GM23338 (cell line): ENCODE measurements around the gene TBC1D32. TPM values are rescaled to one million over a fixed set of nuclear protein-coding genes. Genes with fewer than 3 reads are reported as not detected.
A peak's percentile ranks its signal among the peaks of the same experiment; 100 is the strongest.

Source experiments
- ATAC-seq: fragments of 200-7000 bp; cut with Tn5 transposase; 3 replicates; pipeline ENCODE4 v1.9.1; 2020
- DNase-seq: peaks from one replicate; pipeline ENCODE4 v3.0.0-alpha.2; 2015; ENCODE audit warnings: low spot score
- H2AFZ ChIP-seq: fragments of 200-600 bp; sonication (generic); 2 replicates; pipeline ENCODE4 v1.8.0; 2016; ENCODE audit warnings: antibody characterized with exemption, mild to moderate bottlenecking, moderate library complexity
- H3F3A ChIP-seq: fragments of 200-600 bp; sonication (generic); replicated peaks from 2 replicates; pipeline ENCODE4 v1.8.0; 2017; ENCODE audit warnings: antibody characterized with exemption, mixed run types, low read depth
- H3K27ac ChIP-seq: fragments of 200-600 bp; sonication (generic); 2 replicates; pipeline ENCODE4 v1.6.1; 2016; ENCODE audit warnings: low read depth
- H3K27me3 ChIP-seq: fragments of 200-600 bp; sonication (generic); 2 replicates; pipeline ENCODE4 v1.8.0; 2016; ENCODE audit warnings: mild to moderate bottlenecking, mixed run types, moderate library complexity; ENCODE audit not compliant: insufficient read depth
- H3K36me3 ChIP-seq: fragments of 200-600 bp; sonication (generic); 2 replicates; pipeline ENCODE4 v1.8.0; 2016; ENCODE audit warnings: mild to moderate bottlenecking; ENCODE audit not compliant: insufficient read depth
- H3K4me1 ChIP-seq: fragments of 200-600 bp; sonication (generic); 2 replicates; pipeline ENCODE4 v1.8.0; 2016; ENCODE audit warnings: mild to moderate bottlenecking, moderate library complexity; ENCODE audit not compliant: insufficient read depth
- H3K4me2 ChIP-seq: fragments of 200-600 bp; sonication (generic); 2 replicates; pipeline ENCODE4 v1.7.1; 2017; ENCODE audit warnings: mixed run types
- H3K4me3 ChIP-seq: fragments of 200-600 bp; sonication (generic); 2 replicates; pipeline ENCODE4 v1.6.1; 2016; ENCODE audit warnings: mixed run types
- H3K79me2 ChIP-seq: fragments of 200-600 bp; sonication (generic); replicated peaks from 2 replicates; pipeline ENCODE4 v1.8.0; 2017; ENCODE audit warnings: mild to moderate bottlenecking; ENCODE audit not compliant: insufficient read depth
- H3K9me2 ChIP-seq: fragments of 200-600 bp; sonication (generic); 2 replicates; pipeline ENCODE4 v1.8.0; 2017; ENCODE audit not compliant: insufficient read depth
- H4K20me1 ChIP-seq: fragments of 200-600 bp; sonication (generic); replicated peaks from 2 replicates; pipeline ENCODE4 v1.8.0; 2017; ENCODE audit warnings: mild to moderate bottlenecking; ENCODE audit not compliant: insufficient read depth
- H3K27ac Mint-ChIP-seq: 2 replicates; pipeline ENCODE4 v1.8.0; 2020; ENCODE audit warnings: inconsistent platforms, mild to moderate bottlenecking, moderate library complexity, mixed read lengths
- H3K27me3 Mint-ChIP-seq: 3 replicates; pipeline ENCODE4 v1.8.0; 2022; ENCODE audit warnings: low read depth, mild to moderate bottlenecking, moderate library complexity, mixed read lengths, inconsistent platforms; ENCODE audit not compliant: insufficient read depth, poor library complexity
- H3K36me3 Mint-ChIP-seq: 3 replicates; pipeline ENCODE4 v1.8.0; 2021; ENCODE audit warnings: low read depth, mild to moderate bottlenecking, inconsistent platforms, moderate library complexity, mixed read lengths
- H3K4me1 Mint-ChIP-seq: 3 replicates; pipeline ENCODE4 v1.8.0; 2020; ENCODE audit warnings: mild to moderate bottlenecking, inconsistent platforms, mixed read lengths
- H3K4me3 Mint-ChIP-seq: 3 replicates; pipeline ENCODE4 v1.8.0; 2021; ENCODE audit warnings: moderate library complexity, mild to moderate bottlenecking, inconsistent platforms, mixed read lengths
- H3K9me3 Mint-ChIP-seq: 3 replicates; pipeline ENCODE4 v1.8.0; 2020; ENCODE audit warnings: moderate library complexity, mild to moderate bottlenecking, inconsistent platforms, mixed read lengths
- CREB1 ChIP-seq: fragments of 250-450 bp; sonication (Bioruptor Pico); IDR thresholded peaks from 2 replicates; pipeline ENCODE4 v1.5.0; 2020; ENCODE audit warnings: low read depth, mild to moderate bottlenecking, moderate library complexity
- CTCF ChIP-seq, 2 experiments: fragments of 200-600 bp in 1 of 2; sonication (generic) in 1 of 2; conservative IDR thresholded peaks; 2 replicates each; pipeline versions ENCODE4 v1.5.1 to v1.6.1; 2016 to 2017; ENCODE audit warnings: antibody characterized with exemption in 2 of 2, low read depth in 2 of 2, mild to moderate bottlenecking in 2 of 2, moderate library complexity in 1 of 2
- ETS1 ChIP-seq: IDR thresholded peaks from 2 replicates; pipeline ENCODE4 v1.6.1; 2016; ENCODE audit warnings: antibody characterized with exemption
- EZH2 ChIP-seq: fragments of 200-600 bp; sonication (generic); IDR thresholded peaks from one replicate; pipeline ENCODE4 v1.8.0; 2017; ENCODE audit warnings: antibody characterized with exemption, mild to moderate bottlenecking, low read depth; ENCODE audit not compliant: unreplicated experiment
- EZH2phosphoT487 ChIP-seq: fragments of 200-600 bp; sonication (generic); IDR thresholded peaks from one replicate; pipeline ENCODE4 v1.8.1; 2018; ENCODE audit warnings: antibody characterized with exemption; ENCODE audit not compliant: unreplicated experiment
- JUNB ChIP-seq: IDR thresholded peaks from one replicate; pipeline ENCODE4 v1.6.1; 2016; ENCODE audit warnings: antibody characterized with exemption; ENCODE audit not compliant: unreplicated experiment
- NANOG ChIP-seq: IDR thresholded peaks from 2 replicates; pipeline ENCODE4 v1.6.1; 2016; ENCODE audit warnings: antibody characterized with exemption, borderline replicate concordance
- POLR2AphosphoS5 ChIP-seq: IDR thresholded peaks from 2 replicates; pipeline ENCODE4 v1.6.1; 2016; ENCODE audit warnings: antibody characterized with exemption, low read depth
- REST ChIP-seq: IDR thresholded peaks from one replicate; pipeline ENCODE4 v1.6.1; 2018; ENCODE audit warnings: antibody characterized with exemption; ENCODE audit not compliant: unreplicated experiment
- STAT1 ChIP-seq: IDR thresholded peaks from one replicate; pipeline ENCODE4 v1.6.1; 2016; ENCODE audit warnings: antibody characterized with exemption; ENCODE audit not compliant: unreplicated experiment
- ZNF114 ChIP-seq: fragments of 250-450 bp; sonication (Bioruptor Pico); IDR thresholded peaks from 2 replicates; pipeline ENCODE4 v1.5.0; 2020; ENCODE audit warnings: mild to moderate bottlenecking, moderate library complexity
- ZNF462 ChIP-seq: fragments of 250-450 bp; sonication (Bioruptor Pico); IDR thresholded peaks from 2 replicates; pipeline ENCODE4 v1.5.0; 2020; ENCODE audit warnings: mild to moderate bottlenecking, moderate library complexity
- polyA plus RNA-seq: library from polyadenylated mRNA; unstranded; fragments of >200 nt; fragmentation: Nextera tagmentation; extraction: Ambion mirVana; gene quantifications from 2 replicates; pipeline ENCODE4 v1.2.1, GENCODE V29; 2016
- total RNA-seq: library from RNA; depleted of rRNA; stranded (reverse); fragments of >200 nt; shearing (Covaris generic); gene quantifications from 2 replicates; pipeline ENCODE4 v1.2.3, GENCODE V29; 2014

TBC1D32 gene
- total and polyA plus RNA-seq, 2 experiments from 2014 or later, result 8.9 to 10.4 TPM

- ATAC-seq (no peak), DNase-seq (no peak)
- peaks cover 5% of the 10 kb centered on the region; the same call in 1 of the 2 replicates for H3K4me1 ChIP-seq
- H3F3A ChIP-seq, result no peaks in the 10 kb centered on the region
- no peaks in the 10 kb centered on the region for H3K9me3 Mint-ChIP-seq
- H3K4me2 ChIP-seq, result no peak overlapping the region
- H3K27me3 ChIP-seq, result no peaks in the 10 kb centered on the region
- H3K4me3 ChIP-seq, result no peak overlapping the region
- H3K79me2 ChIP-seq, result no peaks in the 10 kb centered on the region
- H3K4me1 Mint-ChIP-seq, result peaks cover 10% of the 10 kb centered on the region
- H3K36me3 ChIP-seq, result no peaks in the 10 kb centered on the region; the same call in 1 of the 2 replicates
- H3K27me3 Mint-ChIP-seq, result no peaks in the 10 kb centered on the region
- H4K20me1 ChIP-seq, result no peaks in the 10 kb centered on the region
- no peak overlapping the region for H3K4me3 Mint-ChIP-seq
- no peaks in the 10 kb centered on the region for H3K36me3 Mint-ChIP-seq
- H3K27ac ChIP-seq, result no peak overlapping the region
- TF ChIP-seq CTCF (conservative IDR thresholded peaks at IDR 0.05; ENCODE audit: low read depth in 2 of 2) (no peak), EZH2phosphoT487 (no peak), CREB1 (CRISPR knock-in tag) (no peak), STAT1 (no peak), ZNF114 (CRISPR knock-in tag) (no peak), ZNF462 (CRISPR knock-in tag) (no peak), NANOG (no peak), POLR2AphosphoS5 (no peak), JUNB (no peak), ETS1 (no peak), REST (no peak), EZH2 (no peak)
- peak overlapping the region; percentile 51 for H3K27ac Mint-ChIP-seq
- H3K9me2 ChIP-seq, result 0 out of 2 replicates have a peak, but pooled peaks cover 4% of the 10 kb centered on the region
- H2AFZ ChIP-seq, result no peak overlapping the region
These were observed 146.5 kb downstream of the TBC1D32 start for GRCh38 chr6:121187833-121188200.
